OCI-LY1 (cell line): ENCODE data around the gene HIVEP2.

Source experiments
- H2AFZ ChIP-seq: fragments of 200-600 bp; sonication (generic), shearing (Covaris generic); 2 replicates; pipeline ENCODE4 v1.6.0; 2014; ENCODE audit warnings: antibody characterized with exemption, mild to moderate bottlenecking, low read length
- H3F3A ChIP-seq: fragments of 200-600 bp; sonication (generic), shearing (Covaris generic); 2 replicates; pipeline ENCODE4 v1.6.0; 2014; ENCODE audit warnings: mild to moderate bottlenecking, antibody characterized with exemption, low read length, moderate library complexity; ENCODE audit not compliant: insufficient read depth
- H3K27ac ChIP-seq: fragments of 200-600 bp; sonication (generic); 2 replicates; pipeline ENCODE4 v1.5.1; 2014; ENCODE audit warnings: low read length, mixed run types, mild to moderate bottlenecking, low read depth; ENCODE audit not compliant: poor library complexity, severe bottlenecking
- H3K27me3 ChIP-seq: fragments of 200-600 bp; sonication (generic); 2 replicates; pipeline ENCODE4 v1.6.0; 2014; ENCODE audit warnings: antibody characterized with exemption, mild to moderate bottlenecking, low read length, moderate library complexity; ENCODE audit not compliant: insufficient read depth
- H3K36me3 ChIP-seq: fragments of 200-600 bp; sonication (generic); 2 replicates; pipeline ENCODE4 v1.6.1; 2014; ENCODE audit warnings: mild to moderate bottlenecking, antibody characterized with exemption, low read length, moderate library complexity, mixed read lengths; ENCODE audit not compliant: insufficient read depth
- H3K4me1 ChIP-seq: fragments of 200-600 bp; sonication (generic); 2 replicates; pipeline ENCODE4 v1.5.1; 2014; ENCODE audit warnings: mild to moderate bottlenecking, low read length, moderate library complexity; ENCODE audit not compliant: insufficient read depth, severe bottlenecking
- H3K4me2 ChIP-seq: fragments of 200-600 bp; sonication (generic), shearing (Covaris generic); 2 replicates; pipeline ENCODE4 v1.6.1; 2014; ENCODE audit warnings: low read length
- H3K4me3 ChIP-seq: fragments of 200-600 bp; sonication (generic); 2 replicates; pipeline ENCODE4 v1.5.1; 2014; ENCODE audit warnings: low read length, low read depth, mild to moderate bottlenecking, mixed read lengths; ENCODE audit not compliant: poor library complexity, severe bottlenecking
- H3K79me2 ChIP-seq: fragments of 200-600 bp; shearing (Covaris generic); 2 replicates; pipeline ENCODE4 v1.6.1; 2016; ENCODE audit warnings: mixed run types, low read length, mixed read lengths; ENCODE audit not compliant: insufficient read depth
- H3K9ac ChIP-seq: fragments of 200-600 bp; sonication (generic), shearing (Covaris generic); 2 replicates; pipeline ENCODE4 v1.6.1; 2014; ENCODE audit warnings: mild to moderate bottlenecking, low read length, mixed read lengths
- H3K9me2 ChIP-seq: fragments of 200-600 bp; sonication (generic), shearing (Covaris generic); 2 replicates; pipeline ENCODE4 v1.6.1; 2014; ENCODE audit warnings: low read depth, mild to moderate bottlenecking, low read length, mixed read lengths
- H3K9me3 ChIP-seq: fragments of 200-600 bp; shearing (Covaris generic); 2 replicates; pipeline ENCODE4 v1.6.1; 2014; ENCODE audit warnings: low read length, mixed read lengths
- H4K20me1 ChIP-seq: fragments of 200-600 bp; sonication (generic), shearing (Covaris generic); 2 replicates; pipeline ENCODE4 v1.6.0; 2016; ENCODE audit warnings: mild to moderate bottlenecking, low read length; ENCODE audit not compliant: insufficient read depth
- EZH2 ChIP-seq: fragments of 200-600 bp; sonication (generic), shearing (Covaris generic); IDR thresholded peaks from 2 replicates; pipeline ENCODE4 v1.8.0; 2017; ENCODE audit warnings: borderline replicate concordance, mixed run types, mild to moderate bottlenecking, antibody characterized with exemption, low read length, moderate library complexity, mixed read lengths
- TF ChIP-seq, protein P1 (sequence below): fragments of 200-600 bp; sonication (generic), shearing (Covaris generic); IDR thresholded peaks from 2 replicates; pipeline ENCODE4 v1.5.1; 2017; ENCODE audit warnings: mild to moderate bottlenecking, antibody characterized with exemption, low read length, moderate library complexity, mixed read lengths

Gene HIVEP2

DNA sequence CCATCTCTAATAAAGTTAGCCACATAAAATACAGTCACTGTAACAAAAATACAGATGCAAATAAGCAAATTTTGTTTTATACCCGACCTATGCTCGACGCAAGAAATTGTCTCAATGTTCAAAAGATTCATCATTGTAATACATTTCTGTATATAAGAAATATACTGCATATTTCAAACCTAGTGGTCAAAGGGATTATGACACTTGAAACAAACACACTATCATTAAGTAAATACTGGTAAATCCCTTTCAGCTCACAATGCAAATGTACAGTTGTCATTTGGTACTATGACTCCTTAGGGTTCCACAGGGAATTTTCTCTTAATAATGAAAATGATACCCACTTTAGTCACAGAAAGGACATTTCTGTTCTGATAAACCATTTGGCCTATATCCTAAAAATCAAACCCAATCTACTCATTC lies 2.2 kb downstream of the HIVEP2 start:
- Histone ChIP-seq H3F3A (no peaks in the 10 kb centered on the region), H3K27ac (peak overlapping the region; percentile 98), H3K27me3 (no peaks in the 10 kb centered on the region), H3K4me3 (peak overlapping the region; percentile 69), H4K20me1 (no peaks in the 10 kb centered on the region), H3K9ac (peak overlapping the region; percentile 77), H3K9me3 (no peaks in the 10 kb centered on the region), H2AFZ (no peak overlapping the region), H3K36me3 (no peaks in the 10 kb centered on the region), H3K4me1 (peaks cover 71% of the 10 kb centered on the region), H3K79me2 (peaks cover 57% of the 10 kb centered on the region), H3K4me2 (peak overlapping the region; percentile 94), H3K9me2 (no peaks in the 10 kb centered on the region)
- no peak for TF ChIP-seq EZH2
- TF ChIP-seq, protein P1, sequence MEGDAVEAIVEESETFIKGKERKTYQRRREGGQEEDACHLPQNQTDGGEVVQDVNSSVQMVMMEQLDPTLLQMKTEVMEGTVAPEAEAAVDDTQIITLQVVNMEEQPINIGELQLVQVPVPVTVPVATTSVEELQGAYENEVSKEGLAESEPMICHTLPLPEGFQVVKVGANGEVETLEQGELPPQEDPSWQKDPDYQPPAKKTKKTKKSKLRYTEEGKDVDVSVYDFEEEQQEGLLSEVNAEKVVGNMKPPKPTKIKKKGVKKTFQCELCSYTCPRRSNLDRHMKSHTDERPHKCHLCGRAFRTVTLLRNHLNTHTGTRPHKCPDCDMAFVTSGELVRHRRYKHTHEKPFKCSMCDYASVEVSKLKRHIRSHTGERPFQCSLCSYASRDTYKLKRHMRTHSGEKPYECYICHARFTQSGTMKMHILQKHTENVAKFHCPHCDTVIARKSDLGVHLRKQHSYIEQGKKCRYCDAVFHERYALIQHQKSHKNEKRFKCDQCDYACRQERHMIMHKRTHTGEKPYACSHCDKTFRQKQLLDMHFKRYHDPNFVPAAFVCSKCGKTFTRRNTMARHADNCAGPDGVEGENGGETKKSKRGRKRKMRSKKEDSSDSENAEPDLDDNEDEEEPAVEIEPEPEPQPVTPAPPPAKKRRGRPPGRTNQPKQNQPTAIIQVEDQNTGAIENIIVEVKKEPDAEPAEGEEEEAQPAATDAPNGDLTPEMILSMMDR: peak; percentile 37; the same call in 1 of the 2 replicates

DNA sequence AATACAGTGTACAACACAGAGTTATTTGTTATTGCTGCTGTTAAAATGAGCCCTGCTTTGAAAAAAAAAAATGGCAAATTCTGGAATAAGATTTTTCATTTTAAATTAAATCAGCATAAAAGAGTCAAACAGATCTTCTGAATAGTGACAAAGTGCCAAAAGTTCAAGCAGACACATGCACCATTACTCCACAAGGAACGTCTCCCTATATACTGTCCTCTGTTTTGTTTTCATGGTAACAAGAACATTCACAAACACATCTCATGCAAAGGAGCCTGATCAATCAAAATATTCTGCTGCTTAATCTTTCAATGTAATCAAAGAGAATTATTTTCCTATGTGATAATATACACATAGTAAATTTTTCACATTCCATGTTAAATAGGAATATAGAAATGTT lies 2.7 kb downstream of the HIVEP2 start:
- Histone ChIP-seq H3K4me3 (peak overlapping the region; percentile 69), H3K27ac (peak overlapping the region; percentile 98), H3K9me3 (no peaks in the 10 kb centered on the region), H3K4me2 (peak overlapping the region; percentile 94), H2AFZ (no peak overlapping the region), H3K4me1 (peaks cover 65% of the 10 kb centered on the region), H3K27me3 (no peaks in the 10 kb centered on the region), H3K79me2 (peaks cover 63% of the 10 kb centered on the region), H3K36me3 (no peaks in the 10 kb centered on the region), H4K20me1 (no peaks in the 10 kb centered on the region), H3K9ac (peak overlapping the region; percentile 77; the same call in 1 of the 2 replicates), H3F3A (no peaks in the 10 kb centered on the region), H3K9me2 (no peaks in the 10 kb centered on the region)
- TF ChIP-seq, protein P1: no peak
- no peak for TF ChIP-seq EZH2

DNA sequence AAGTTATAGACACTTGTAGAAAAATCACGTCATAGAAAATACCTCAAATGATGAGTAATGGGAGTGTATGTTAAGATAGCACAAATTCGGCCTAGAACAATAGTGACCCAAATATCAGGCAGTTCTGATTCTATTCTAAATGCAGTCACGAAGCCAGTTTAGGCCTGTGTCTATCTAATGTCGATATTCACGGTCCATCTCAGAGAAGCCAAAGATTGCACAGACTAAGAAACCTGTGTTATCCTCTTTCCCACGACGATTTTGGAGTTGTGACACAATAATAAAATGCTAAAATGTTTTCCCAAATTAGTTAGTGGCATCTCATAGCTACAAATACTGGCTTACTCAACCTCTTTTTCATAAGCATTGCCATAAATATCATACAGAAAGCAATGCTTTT lies 4.0 kb downstream of the HIVEP2 start:
- no peak overlapping the region for H2AFZ ChIP-seq
- H3K27me3 ChIP-seq: no peaks in the 10 kb centered on the region
- peak overlapping the region; percentile 94 for H3K4me2 ChIP-seq
- H3K79me2 ChIP-seq: peaks cover 75% of the 10 kb centered on the region
- no peaks in the 10 kb centered on the region for H3F3A ChIP-seq
- H3K9ac ChIP-seq: peak overlapping the region; percentile 11
- peaks cover 63% of the 10 kb centered on the region for H3K4me1 ChIP-seq
- H3K36me3 ChIP-seq: no peaks in the 10 kb centered on the region
- TF ChIP-seq, protein P1: no peak
- no peak for TF ChIP-seq EZH2
- peak overlapping the region; percentile 69 for H3K4me3 ChIP-seq
- no peaks in the 10 kb centered on the region for H3K9me3 ChIP-seq
- H3K9me2 ChIP-seq: no peaks in the 10 kb centered on the region
- no peaks in the 10 kb centered on the region for H4K20me1 ChIP-seq
- peak overlapping the region; percentile 43 for H3K27ac ChIP-seq
